Measurements from ENCODE around the gene MN1. TPM values are rescaled to one million over a fixed set of nuclear protein-coding genes. Genes with fewer than 3 reads are reported as not detected.

Gene MN1
- total RNA-seq, 2 donors from 2014 or later, result 1.0 to 5.6 TPM

GRCh38 chr22:27833803-27834202 lies 32.2 kb upstream of the MN1 start:
- no peaks in the 10 kb centered on the region for H3K9me3 ChIP-seq
- ATAC-seq, result no peak

GRCh38 chr22:27832606-27833005 lies 31.1 kb upstream of the MN1 start:
- no peak for TF ChIP-seq POLR2A (IDR thresholded peaks at IDR 0.05)
- no peak for TF ChIP-seq CTCF (IDR thresholded peaks at IDR 0.05)
- Histone ChIP-seq H3K27me3 (no peaks in the 10 kb centered on the region), H3K27ac (no peak overlapping the region), H3K36me3 (replicated peaks in 1 of 2; ENCODE audit: insufficient read depth in 1 of 2, low read depth in 2 of 2) (no peaks in the 10 kb centered on the region), H3K4me3 (no peak overlapping the region), H3K4me1 (no peaks in the 10 kb centered on the region), H3K9me3 (no peaks in the 10 kb centered on the region)
- ATAC-seq (no peak), DNase-seq (no peak)
- intact Hi-C loops (cut with DNase I), result no loop called here
- WGBS, 2 donors, result 88 to 94% methylated on average over 7 of the region's 7 CpGs

More at GRCh38 chr22:27833803-27834202, 32.2 kb upstream of the MN1 start:
- Histone ChIP-seq H3K4me1 (no peaks in the 10 kb centered on the region), H3K27ac (no peak overlapping the region), H3K36me3 (replicated peaks in 1 of 2; ENCODE audit: insufficient read depth in 1 of 2, low read depth in 2 of 2) (no peaks in the 10 kb centered on the region), H3K27me3 (no peaks in the 10 kb centered on the region), H3K4me3 (no peak overlapping the region)
- no peak for DNase-seq
- TF ChIP-seq POLR2A (IDR thresholded peaks at IDR 0.05) (no peak), CTCF (IDR thresholded peaks at IDR 0.05) (no peak)
- 88 to 100% methylated on average over 2 of the region's 2 CpGs for WGBS, 2 donors
- intact Hi-C loops (cut with DNase I), result no loop called here

- DNase-seq (no peak), ATAC-seq (no peak)
- Histone ChIP-seq H3K27ac (no peak overlapping the region), H3K4me1 (no peaks in the 10 kb centered on the region), H3K4me3 (no peak overlapping the region), H3K27me3 (no peaks in the 10 kb centered on the region), H3K9me3 (no peaks in the 10 kb centered on the region), H3K36me3 (replicated peaks in 1 of 2; ENCODE audit: insufficient read depth in 1 of 2, low read depth in 2 of 2) (no peaks in the 10 kb centered on the region)
- whole genome bisulfite sequencing, 2 donors, result 72 to 89% methylated on average over 3 of the region's 3 CpGs
- intact Hi-C loops (cut with DNase I), result no loop called here
- TF ChIP-seq POLR2A (IDR thresholded peaks at IDR 0.05), result no peak
- no peak for TF ChIP-seq CTCF (IDR thresholded peaks at IDR 0.05)
These were observed 28.1 kb upstream of the MN1 start for GRCh38 chr22:27829620-27830019.

GRCh38 chr22:27827604-27828587 lies 26.3 kb upstream of the MN1 start:
- DNase-seq, result no peak
- 77 to 86% methylated on average over 23 of the region's 23 CpGs for WGBS, 2 donors
- TF ChIP-seq CTCF (IDR thresholded peaks at IDR 0.05) (no peak), POLR2A (IDR thresholded peaks at IDR 0.05) (no peak)
- no peak overlapping the region for H3K4me3 ChIP-seq
- H3K27me3 ChIP-seq, result no peaks in the 10 kb centered on the region
- ATAC-seq, result no peak
- no peaks in the 10 kb centered on the region for H3K9me3 ChIP-seq
- intact Hi-C loops (cut with DNase I), result no loop called here
- H3K36me3 ChIP-seq (replicated peaks in 1 of 2; ENCODE audit: insufficient read depth in 1 of 2, low read depth in 2 of 2), result no peaks in the 10 kb centered on the region
- no peak overlapping the region for H3K27ac ChIP-seq
- H3K4me1 ChIP-seq, result no peaks in the 10 kb centered on the region
